COLO668 (cell line): Measurements from ENCODE around the gene CCT5.
"Not testable (repeated sequence)": the region's sequence is repeated elsewhere in the genome, so short reads cannot be mapped to it uniquely, and the experiment has no call there.

Source experiments
- DNase-seq: peaks from one replicate; lab custom pipeline; 2025; ENCODE audit not compliant: unreplicated experiment; lab: John Stamatoyannopoulos, UW

Gene CCT5

DNA sequence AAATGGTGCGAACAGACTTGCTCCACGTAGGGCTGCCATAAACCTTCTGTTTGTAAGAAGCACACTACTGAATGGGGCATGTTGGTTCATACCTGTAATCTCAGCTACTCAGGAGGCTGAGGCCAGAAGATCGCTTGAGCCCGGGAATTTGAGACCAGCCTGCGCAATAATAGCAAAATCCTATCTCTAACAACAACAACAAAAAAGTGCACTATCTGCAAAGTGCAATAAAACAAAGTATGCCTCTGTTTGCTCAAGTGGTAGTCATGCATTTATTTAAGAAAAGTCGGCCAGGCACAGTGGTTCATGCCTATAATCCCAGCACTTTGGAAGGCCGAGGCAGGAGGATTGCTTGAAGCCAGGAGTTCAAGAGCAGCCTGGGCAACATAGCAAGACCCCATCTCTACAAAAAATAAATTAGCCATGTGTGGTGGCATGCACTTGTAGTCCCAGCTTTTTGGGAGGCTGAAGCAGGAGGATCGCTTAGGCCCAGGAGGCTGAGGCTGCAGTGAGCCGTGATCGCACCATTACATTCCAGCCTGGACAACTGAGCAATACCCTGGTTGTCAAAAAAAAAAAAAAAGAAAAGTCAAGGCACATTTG, 5.6 kb upstream of the CCT5 start:
- DNase-seq: no peak

DNA sequence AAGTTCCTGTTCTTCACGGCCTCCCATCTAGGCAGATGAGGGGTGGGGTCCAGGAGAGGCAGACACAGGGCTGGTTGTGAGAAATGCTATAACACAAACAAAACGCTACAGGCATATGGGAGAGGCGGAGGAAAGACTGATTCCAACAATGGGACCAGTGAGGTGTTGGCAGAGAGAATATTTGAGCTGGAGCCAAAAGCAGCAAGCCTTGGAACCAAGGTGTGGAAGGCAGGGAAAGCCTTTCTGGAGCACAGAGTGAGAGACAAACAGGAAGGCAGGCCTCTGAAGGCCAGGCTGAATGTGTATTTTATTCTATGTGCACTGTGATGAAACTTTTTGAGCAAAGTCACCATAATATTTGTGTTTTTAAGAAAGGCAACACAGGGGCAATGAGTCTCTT, 3.3 kb upstream of the CCT5 start:
- no peak for DNase-seq

DNA sequence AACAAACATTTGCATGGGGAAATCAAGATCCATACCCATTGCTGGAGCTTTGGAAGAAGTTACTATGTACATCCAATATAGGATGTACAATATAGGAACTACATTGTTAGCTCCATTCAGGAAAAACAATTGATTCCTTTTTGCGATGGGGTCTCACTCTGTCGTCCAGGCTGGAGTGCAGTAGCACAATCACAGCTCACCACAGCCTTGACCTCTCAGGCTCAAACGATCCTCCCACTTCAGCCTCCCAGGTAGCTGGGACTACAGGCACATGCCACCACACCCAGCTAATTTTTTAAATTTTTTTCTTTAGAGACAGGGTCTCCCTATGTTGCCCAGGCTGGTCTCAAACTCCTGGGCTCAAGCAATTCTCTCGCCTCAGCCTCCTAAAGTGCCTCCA, 2.9 kb upstream of the CCT5 start:
- not testable (repeated sequence) for DNase-seq

DNA sequence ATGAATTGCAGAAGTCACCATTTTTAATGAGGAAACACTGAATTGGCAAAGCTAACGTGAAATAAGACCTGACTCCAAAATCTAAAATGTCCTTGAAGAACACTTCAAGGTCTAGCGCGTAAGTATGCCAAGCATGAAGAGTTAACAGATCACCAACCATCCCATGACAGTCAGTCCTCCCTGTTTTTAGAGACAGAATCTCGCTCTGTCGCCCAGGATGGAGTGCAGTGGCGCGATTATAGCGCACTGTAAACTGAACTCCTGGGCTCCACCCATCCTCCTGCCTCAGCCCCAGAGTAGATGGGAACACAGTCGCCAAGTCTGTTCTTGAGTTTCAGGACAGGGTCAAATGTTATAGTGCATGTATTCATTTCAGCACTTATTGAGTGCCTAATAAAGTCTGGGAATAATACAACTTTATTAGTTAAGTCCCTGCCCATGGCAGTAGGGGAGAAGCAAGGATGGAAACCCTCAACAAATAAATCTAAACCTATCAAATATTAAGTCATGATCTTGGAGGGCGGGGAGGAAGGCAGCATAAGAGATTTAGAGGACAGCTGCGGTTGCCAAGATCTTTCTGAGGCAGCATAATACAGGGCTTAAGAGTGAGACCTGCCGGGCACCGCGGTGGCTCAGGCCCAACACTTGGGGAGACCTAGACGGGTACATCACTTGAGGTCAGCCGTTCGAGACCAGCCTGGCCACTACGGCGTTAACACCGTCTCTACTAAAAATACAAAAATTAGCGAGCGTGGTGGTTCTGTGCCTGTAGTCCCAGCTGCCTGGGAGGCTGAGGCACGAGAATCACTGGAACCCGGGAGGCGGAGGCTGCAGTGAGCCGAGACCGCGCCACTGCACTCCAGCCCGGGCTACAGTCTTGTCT, 1.5 kb upstream of the CCT5 start:
- no peak for DNase-seq

DNA sequence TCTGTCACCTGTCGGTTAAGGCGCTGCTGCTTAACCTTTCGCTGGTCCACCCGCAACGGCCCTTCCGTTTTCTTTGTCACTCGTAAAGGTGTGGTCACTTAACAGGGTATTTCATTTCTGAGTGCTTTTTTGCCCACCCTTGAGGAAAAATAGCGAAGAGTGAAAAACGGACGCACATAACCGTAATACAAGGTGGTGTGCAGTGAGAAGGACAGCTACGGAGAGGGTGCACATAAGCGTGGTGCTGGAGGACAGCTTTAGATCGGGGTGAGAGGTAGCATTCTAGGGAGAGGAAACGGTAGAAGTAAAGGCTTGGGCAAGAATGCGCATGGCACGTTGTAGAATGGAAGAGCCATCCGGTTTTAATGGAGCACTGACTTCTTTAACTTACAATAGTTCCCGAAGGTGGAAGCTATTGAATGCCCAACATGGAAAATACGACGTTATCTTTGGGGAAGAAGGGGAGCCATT, 761 bp downstream of the CCT5 start:
- DNase-seq: no peak

DNA sequence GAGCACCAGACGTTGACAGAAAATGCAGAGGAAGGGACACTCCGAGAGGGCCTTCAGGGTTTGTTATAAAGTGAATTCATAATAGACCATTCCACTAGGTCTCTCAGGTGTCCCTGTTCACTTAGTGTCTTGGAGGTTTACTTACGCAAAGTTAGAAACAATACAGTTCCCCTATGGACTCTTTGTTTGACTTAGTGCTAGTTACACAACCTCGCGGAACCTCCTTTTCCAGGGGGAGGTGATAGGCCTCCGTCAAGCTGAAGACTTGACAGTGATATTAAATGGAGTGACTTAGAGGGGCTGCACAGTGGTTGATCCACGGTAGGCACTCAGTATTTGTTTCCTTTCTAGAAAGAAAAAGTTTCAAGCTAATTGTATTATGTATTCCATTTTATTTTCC, 1.3 kb downstream of the CCT5 start:
- DNase-seq: no peak

DNA sequence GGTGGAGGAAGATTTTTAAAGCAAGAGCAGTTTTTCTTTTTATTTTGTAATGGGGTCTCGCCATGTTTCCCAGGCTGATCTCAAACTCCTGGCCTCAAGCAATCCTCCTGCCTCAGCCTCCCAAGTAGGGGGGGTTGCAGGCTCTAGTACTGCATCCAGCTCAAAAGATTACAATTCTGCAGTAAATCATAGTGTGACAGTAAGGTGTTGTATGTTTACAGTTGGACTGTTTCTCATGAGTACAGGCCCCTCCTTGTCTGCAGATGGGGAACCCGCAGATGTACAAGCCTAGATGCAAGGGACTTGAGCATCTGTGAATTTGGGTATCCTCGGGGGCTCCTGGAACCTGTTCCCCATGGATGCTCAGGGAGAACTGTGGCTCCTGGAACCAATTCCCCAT, 3.3 kb downstream of the CCT5 start:
- no peak for DNase-seq

DNA sequence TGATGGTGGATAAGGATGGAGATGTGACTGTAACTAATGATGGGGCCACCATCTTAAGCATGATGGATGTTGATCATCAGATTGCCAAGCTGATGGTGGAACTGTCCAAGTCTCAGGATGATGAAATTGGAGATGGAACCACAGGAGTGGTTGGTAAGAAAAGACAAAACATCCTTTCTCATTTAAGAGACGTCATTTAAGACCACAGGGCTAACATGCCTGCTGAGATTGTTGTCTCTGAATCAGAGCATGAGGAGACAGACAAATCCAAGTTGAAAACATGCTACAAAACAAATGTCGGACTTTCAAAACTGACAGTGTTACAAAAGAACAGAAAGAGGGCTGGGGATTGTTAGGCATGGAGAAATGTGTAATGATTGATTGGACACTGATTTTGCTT, 4.6 kb downstream of the CCT5 start:
- no peak for DNase-seq

DNA sequence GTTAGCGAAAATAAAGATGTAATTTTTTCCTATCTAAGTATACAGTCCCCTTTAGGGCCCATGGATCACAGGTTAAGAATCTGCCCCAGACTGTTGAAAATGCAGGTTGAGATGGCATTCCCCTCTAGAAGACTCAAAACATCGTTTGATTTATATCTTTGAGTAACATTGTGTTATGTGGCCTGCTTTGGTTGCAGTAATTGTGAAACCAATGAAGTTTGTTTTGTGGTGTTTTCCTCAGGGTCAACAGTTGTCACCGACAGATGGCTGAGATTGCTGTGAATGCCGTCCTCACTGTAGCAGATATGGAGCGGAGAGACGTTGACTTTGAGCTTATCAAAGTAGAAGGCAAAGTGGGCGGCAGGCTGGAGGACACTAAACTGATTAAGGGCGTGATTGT, 7.8 kb downstream of the CCT5 start:
- DNase-seq: no peak

DNA sequence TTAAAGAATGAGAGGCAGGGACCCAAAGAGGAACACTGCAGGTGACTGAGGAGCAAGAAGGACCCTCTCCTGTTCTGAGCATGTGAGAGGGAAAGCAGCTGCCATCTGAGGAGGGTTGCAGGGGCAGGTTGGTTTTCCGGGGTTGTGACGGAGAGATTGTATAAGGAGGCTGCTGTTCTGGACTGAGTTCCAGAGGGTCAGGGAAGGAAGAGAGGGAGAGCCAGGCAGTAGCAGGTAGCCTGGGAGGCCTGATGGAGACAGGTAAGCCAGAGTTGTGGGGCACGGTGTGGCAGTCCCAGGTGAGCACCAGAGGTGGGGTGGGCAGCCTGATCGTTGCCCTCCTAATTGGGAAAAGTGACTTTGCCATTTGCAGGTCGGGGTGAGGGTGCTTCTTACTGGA, 9.8 kb downstream of the CCT5 start:
- no peak for DNase-seq

DNA sequence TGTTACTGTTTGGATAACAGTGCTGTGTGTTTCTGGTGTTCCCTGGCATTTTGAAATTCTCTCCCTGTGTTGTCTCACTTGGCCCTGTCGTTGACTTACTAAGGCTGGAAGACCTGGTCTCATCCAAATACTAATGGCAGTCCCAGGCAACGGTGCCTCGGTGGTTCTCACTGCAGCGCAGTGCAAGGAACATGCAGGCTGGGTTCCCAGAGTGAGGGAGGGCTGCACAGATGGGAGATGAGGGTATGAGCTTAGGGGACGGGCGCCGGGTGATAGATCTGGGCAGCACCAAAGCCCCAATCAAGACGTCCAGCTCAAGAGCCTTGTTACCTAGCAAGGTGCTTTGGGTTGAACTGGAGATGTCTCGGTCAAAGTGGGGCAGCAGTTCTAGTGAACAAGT, 11.0 kb downstream of the CCT5 start:
- DNase-seq: no peak

DNA sequence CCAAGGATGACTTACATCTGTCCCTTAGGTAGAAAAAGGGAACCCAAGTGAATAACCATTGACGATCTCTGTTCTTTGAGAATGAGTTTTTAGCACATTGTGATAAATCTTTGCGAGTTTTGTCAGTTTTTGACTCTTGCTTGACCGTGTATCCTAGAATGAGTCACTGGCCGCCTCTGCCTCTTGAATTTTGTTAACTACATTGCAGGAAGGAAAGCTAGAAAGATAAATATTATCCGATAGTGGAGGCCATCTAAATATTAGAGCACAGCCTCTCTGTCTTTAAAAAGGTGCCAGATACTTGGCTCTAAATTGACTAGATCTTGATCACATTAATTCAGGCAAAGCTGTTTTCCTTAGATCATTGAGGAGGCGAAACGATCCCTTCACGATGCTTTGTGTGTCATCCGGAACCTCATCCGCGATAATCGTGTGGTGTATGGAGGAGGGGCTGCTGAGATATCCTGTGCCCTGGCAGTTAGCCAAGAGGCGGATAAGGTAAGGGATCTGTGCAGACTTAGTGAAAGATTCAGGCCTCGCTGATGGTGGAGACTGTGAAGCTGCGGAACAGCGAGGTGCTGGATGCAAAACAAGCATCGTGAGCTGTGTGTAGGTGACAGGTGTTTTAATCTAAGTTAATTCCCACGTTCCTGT, 12.2 kb downstream of the CCT5 start:
- DNase-seq: peak; percentile 47

DNA sequence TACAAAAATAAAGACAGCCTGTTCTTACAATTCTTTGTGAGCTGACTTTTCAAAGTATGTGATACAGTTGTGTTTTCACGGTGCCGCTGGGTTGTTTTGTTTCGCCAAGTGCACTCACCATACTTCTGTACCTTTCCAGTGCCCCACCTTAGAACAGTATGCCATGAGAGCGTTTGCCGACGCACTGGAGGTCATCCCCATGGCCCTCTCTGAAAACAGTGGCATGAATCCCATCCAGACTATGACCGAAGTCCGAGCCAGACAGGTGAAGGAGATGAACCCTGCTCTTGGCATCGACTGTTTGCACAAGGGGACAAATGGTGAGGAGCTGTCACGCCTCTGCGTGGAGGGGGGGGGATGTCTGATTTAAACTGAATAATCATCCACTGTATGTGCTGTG, 12.9 kb downstream of the CCT5 start:
- no peak for DNase-seq

DNA sequence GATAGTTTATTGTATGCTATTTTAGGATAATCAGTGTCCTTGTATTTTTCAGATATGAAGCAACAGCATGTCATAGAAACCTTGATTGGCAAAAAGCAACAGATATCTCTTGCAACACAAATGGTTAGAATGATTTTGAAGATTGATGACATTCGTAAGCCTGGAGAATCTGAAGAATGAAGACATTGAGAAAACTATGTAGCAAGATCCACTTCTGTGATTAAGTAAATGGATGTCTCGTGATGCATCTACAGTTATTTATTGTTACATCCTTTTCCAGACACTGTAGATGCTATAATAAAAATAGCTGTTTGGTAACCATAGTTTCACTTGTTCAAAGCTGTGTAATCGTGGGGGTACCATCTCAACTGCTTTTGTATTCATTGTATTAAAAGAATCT, 14.5 kb downstream of the CCT5 start:
- DNase-seq: no peak

DNA sequence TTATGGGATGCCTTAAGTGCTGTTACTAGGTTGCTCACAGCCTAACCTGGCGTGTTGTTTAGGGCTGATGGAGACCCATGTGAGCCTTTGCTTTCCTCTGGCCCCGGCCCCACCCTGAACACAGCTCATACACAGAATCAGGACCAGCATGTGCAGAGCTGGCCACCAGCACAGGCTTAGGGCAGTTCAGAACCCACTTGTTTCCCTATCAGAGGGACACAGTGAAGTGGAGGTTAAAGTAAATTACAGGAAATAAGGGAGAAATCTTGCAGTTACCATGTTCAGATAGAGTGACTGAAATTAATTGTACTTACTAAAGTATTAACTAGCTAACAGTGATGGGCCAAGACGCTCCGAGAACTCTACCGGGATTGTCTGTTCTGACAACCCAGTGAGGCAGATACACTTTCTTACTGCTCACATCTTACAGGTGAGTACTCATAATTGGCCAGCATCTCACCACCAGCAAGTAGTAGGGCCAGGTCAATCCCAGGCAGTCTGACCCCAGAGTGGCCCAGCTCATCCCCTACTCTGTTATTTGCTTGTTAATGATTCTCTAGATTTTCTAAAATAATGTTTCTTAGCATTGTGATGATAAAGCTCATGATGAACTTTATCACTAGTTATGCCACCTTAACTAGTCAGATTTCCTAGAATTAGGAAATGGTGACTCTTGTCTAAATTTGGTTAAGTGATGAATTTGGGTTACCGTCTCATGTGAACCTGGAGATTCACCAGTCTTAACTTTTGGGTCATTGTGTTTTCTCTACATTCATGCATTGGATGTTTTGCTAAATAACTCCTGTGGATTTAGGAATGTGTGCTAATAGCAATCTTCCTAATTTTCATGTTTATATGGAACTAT, 15.4 kb downstream of the CCT5 start:
- DNase-seq: no peak

DNA sequence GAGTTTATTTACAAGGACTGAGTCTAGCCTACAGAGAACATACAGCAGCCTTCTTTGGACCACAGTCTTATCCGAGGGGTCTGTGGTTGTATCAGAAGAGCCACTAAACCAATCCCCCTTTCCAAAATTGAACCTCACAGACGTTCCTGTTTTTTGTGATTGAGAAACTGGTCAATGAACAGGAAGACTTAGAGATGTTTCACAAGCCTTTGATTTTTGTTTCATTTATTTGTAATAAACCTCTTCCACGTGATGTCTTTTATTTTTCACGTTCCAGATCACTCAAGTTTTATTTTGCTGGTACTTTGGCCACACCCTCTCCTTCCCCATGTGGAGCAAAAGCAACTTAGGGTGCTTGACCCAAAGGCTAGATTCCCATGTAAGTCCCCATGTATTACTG, 16.1 kb downstream of the CCT5 start:
- DNase-seq: no peak

DNA sequence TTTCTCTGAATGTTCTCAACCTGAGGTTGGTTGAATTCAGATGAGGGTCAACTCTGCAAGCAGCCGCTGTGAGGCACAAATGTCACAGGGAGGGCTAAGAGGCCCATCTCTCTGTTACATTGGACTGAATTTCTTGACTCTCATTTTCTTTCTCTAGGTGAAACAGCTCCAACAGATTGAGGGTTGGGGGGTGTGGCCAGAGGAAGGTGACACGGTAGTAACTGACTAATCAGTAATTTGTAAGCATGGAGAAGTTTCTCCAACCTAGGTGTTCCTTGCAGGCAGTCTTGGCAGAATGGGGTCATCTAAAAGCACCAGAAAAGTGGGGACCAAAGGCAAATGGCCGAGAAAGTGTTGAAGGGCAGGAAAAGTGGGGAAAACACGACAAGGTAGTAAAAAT, 16.8 kb downstream of the CCT5 start:
- no peak for DNase-seq

DNA sequence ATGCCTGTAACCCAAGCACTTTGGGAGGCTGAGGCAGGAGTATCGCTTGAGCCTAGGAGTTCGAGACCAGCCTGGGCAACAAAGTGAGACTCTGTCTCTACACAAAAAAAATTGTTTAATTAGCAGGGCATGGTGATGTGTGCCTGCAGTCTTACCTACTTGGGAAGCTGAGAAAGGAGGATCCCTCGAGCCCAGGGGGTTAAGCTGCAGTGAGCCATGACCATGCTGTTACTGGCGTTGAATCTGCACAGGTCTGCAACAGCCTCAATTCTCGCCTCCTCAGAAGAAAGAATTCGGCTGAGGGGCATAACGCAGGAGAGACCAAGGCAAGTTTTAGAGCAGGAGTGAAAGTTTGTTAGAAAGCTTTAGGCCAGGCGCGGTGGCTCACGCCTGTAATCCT, 18.0 kb downstream of the CCT5 start:
- no peak for DNase-seq

DNA sequence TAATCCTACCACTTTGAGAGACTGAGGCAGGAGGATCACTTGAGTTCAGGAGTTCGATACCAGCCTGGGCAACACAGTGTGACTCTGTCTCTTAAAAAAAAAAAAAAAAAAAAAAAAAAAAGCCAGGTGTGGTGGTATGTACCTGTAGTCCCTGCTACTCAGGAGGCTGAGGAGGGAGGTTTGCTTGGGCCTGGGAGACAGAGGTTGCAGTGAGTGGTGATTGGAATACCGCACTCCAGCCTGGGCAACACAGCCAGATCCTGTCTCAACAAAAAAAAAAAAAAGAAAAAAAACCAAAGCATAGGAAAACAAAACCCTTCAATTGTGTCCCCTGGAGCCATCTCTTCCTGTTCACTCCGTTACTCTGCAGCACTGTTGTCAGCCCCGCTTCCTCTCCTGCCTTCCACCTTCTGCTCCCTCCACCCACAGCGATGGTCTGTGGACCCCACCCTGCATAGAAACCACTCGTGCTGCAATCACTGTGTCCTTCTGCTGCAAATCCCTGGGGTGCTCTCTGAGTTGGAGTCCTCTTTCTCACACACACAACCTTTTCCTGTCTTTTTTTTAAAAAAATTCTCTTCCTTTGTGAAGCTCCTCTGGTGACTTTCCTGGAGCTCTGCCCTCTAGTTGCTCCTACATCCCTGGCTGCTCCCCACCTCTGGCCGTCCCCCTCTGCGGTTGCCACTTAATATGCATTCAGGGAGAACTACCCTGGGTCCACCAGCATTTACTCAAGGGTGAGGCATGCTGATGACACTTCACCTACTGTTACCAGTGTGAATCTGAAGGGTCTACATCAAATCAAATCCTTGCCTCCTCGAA, 22.2 kb downstream of the CCT5 start:
- no peak for DNase-seq

DNA sequence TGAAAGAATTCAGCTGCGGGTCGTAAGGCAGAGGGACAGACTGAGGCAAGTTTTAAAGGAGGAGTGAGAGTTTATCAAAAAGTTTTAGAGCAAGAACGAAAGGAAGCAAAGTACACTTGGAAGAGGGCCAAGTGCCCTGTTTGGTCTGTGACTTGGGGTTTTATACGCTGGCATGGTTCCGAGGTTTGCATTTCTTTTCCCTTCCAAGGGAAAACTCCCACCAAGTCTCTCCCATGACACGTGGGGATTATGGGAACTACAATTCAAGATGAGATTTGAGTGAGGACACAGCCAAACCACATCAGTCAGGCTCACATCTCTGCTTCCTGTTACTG, 22.8 kb downstream of the CCT5 start:
- not testable (repeated sequence) for DNase-seq

DNA sequence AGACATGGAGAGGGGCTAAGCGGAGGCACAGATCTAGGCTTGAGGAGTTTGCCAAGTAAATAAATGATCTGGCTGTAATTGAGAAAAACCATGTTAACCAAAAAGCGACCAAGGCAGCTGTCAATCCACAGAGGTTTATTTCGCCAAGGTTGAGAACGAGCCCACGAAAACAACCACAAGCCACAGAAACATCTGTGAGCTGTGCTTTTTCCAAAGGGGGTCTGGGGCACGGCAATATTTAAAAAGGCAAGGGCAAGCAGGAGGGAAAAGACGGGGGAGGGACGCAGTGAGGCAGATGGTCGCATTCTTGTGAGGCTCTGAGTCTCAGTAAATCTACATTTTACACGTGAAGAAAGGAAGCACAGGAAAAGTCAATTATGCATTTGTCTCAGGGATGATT, 25.4 kb downstream of the CCT5 start:
- no peak for DNase-seq
